Measurements from ENCODE around the gene FAM236A. TPM values are rescaled to one million over a fixed set of nuclear protein-coding genes. Genes with fewer than 3 reads are reported as not detected.
"Not testable (repeated sequence)": the region's sequence is repeated elsewhere in the genome, so short reads cannot be mapped to it uniquely, and the experiment has no call there.

FAM236A gene
- polyA plus RNA-seq (not detected in 2 replicates), polyA minus RNA-seq (not detected in 2 replicates)

GRCh38 chrX:72937906-72938305, at the start of gene FAM236A:
Gene FAM236A (plus strand): TSS chrX:72938206. CDS start chrX:72938263, 57 bp downstream.
- H3K36me3 ChIP-seq (ENCODE audit: insufficient read depth, low read length); H3K9me2 ChIP-seq (ENCODE audit: insufficient read depth, low read length); H3F3A ChIP-seq (ENCODE audit: insufficient read depth, low read length, poor library complexity, severe bottlenecking); H4K20me1 ChIP-seq (ENCODE audit: insufficient read depth); H3K27me3 ChIP-seq (ENCODE audit: insufficient read depth, low read depth, low read length); H3K27ac ChIP-seq (ENCODE audit: low read length); H3K4me2 ChIP-seq (ENCODE audit: low read length); H3K79me2 ChIP-seq (replicated peaks; ENCODE audit: insufficient read depth, low read length); H3K9me3 ChIP-seq (ENCODE audit: low read length); H3K4me3 ChIP-seq (ENCODE audit: low read length); H2AFZ ChIP-seq (ENCODE audit: low read depth, low read length); H3K9ac ChIP-seq (ENCODE audit: low read length): not testable (repeated sequence)

GRCh38 chrX:72889740-72890139, 48.3 kb upstream of the FAM236A start:
- not testable (repeated sequence) for H2AFZ ChIP-seq (ENCODE audit: low read depth, low read length); H3K9me3 ChIP-seq (ENCODE audit: low read length); H4K20me1 ChIP-seq (ENCODE audit: insufficient read depth); H3K4me2 ChIP-seq (ENCODE audit: low read length); H3K9me2 ChIP-seq (ENCODE audit: insufficient read depth, low read length); H3K9ac ChIP-seq (ENCODE audit: low read length); H3K27me3 ChIP-seq (ENCODE audit: insufficient read depth, low read depth, low read length); H3K27ac ChIP-seq (ENCODE audit: low read length); H3F3A ChIP-seq (ENCODE audit: insufficient read depth, low read length, poor library complexity, severe bottlenecking); H3K4me3 ChIP-seq (ENCODE audit: low read length); H3K36me3 ChIP-seq (ENCODE audit: insufficient read depth, low read length); H3K79me2 ChIP-seq (replicated peaks; ENCODE audit: insufficient read depth, low read length)

- not testable (repeated sequence) for H2AFZ ChIP-seq (ENCODE audit: low read depth, low read length); H3K79me2 ChIP-seq (replicated peaks; ENCODE audit: insufficient read depth, low read length); H3K27ac ChIP-seq (ENCODE audit: low read length); H3K4me3 ChIP-seq (ENCODE audit: low read length); H3K36me3 ChIP-seq (ENCODE audit: insufficient read depth, low read length); H3K9me2 ChIP-seq (ENCODE audit: insufficient read depth, low read length); H3K9me3 ChIP-seq (ENCODE audit: low read length); H3K9ac ChIP-seq (ENCODE audit: low read length); H3F3A ChIP-seq (ENCODE audit: insufficient read depth, low read length, poor library complexity, severe bottlenecking); H3K4me2 ChIP-seq (ENCODE audit: low read length); H3K27me3 ChIP-seq (ENCODE audit: insufficient read depth, low read depth, low read length); H4K20me1 ChIP-seq (ENCODE audit: insufficient read depth)
Observed at GRCh38 chrX:72912315-72912714, 25.7 kb upstream of the FAM236A start, which contains the start of gene FAM236C. Gene FAM236C (plus strand): TSS chrX:72912615. CDS start chrX:72912715, 100 bp downstream.

- H4K20me1 ChIP-seq (ENCODE audit: insufficient read depth); H3K9me2 ChIP-seq (ENCODE audit: insufficient read depth, low read length); H3K79me2 ChIP-seq (replicated peaks; ENCODE audit: insufficient read depth, low read length); H3F3A ChIP-seq (ENCODE audit: insufficient read depth, low read length, poor library complexity, severe bottlenecking); H3K4me3 ChIP-seq (ENCODE audit: low read length); H3K9ac ChIP-seq (ENCODE audit: low read length); H2AFZ ChIP-seq (ENCODE audit: low read depth, low read length); H3K9me3 ChIP-seq (ENCODE audit: low read length); H3K27ac ChIP-seq (ENCODE audit: low read length); H3K4me2 ChIP-seq (ENCODE audit: low read length); H3K36me3 ChIP-seq (ENCODE audit: insufficient read depth, low read length); H3K27me3 ChIP-seq (ENCODE audit: insufficient read depth, low read depth, low read length): not testable (repeated sequence)
Observed at GRCh38 chrX:72916096-72916495, 21.9 kb upstream of the FAM236A start.

GRCh38 chrX:72932283-72932682, 5.7 kb upstream of the FAM236A start:
- H3F3A ChIP-seq (ENCODE audit: insufficient read depth, low read length, poor library complexity, severe bottlenecking); H2AFZ ChIP-seq (ENCODE audit: low read depth, low read length); H3K79me2 ChIP-seq (replicated peaks; ENCODE audit: insufficient read depth, low read length); H3K4me2 ChIP-seq (ENCODE audit: low read length); H3K4me3 ChIP-seq (ENCODE audit: low read length); H3K36me3 ChIP-seq (ENCODE audit: insufficient read depth, low read length); H3K9me2 ChIP-seq (ENCODE audit: insufficient read depth, low read length); H3K9me3 ChIP-seq (ENCODE audit: low read length); H4K20me1 ChIP-seq (ENCODE audit: insufficient read depth); H3K27me3 ChIP-seq (ENCODE audit: insufficient read depth, low read depth, low read length); H3K27ac ChIP-seq (ENCODE audit: low read length); H3K9ac ChIP-seq (ENCODE audit: low read length): not testable (repeated sequence)

GRCh38 chrX:72936455-72936854, 1.6 kb upstream of the FAM236A start:
- not testable (repeated sequence) for H3K9ac ChIP-seq (ENCODE audit: low read length)

GRCh38 chrX:72936882-72937455, 1.0 kb upstream of the FAM236A start:
- not testable (repeated sequence) for H4K20me1 ChIP-seq (ENCODE audit: insufficient read depth); H3K9me2 ChIP-seq (ENCODE audit: insufficient read depth, low read length); H2AFZ ChIP-seq (ENCODE audit: low read depth, low read length); H3K36me3 ChIP-seq (ENCODE audit: insufficient read depth, low read length); H3K9me3 ChIP-seq (ENCODE audit: low read length); H3K4me3 ChIP-seq (ENCODE audit: low read length); H3K9ac ChIP-seq (ENCODE audit: low read length); H3K4me2 ChIP-seq (ENCODE audit: low read length); H3F3A ChIP-seq (ENCODE audit: insufficient read depth, low read length, poor library complexity, severe bottlenecking); H3K27me3 ChIP-seq (ENCODE audit: insufficient read depth, low read depth, low read length); H3K79me2 ChIP-seq (replicated peaks; ENCODE audit: insufficient read depth, low read length); H3K27ac ChIP-seq (ENCODE audit: low read length)

More at GRCh38 chrX:72936455-72936854, 1.6 kb upstream of the FAM236A start:
- H3K79me2 ChIP-seq (replicated peaks; ENCODE audit: insufficient read depth, low read length); H3K9me2 ChIP-seq (ENCODE audit: insufficient read depth, low read length); H3K27ac ChIP-seq (ENCODE audit: low read length); H3K4me2 ChIP-seq (ENCODE audit: low read length); H3K4me3 ChIP-seq (ENCODE audit: low read length); H3F3A ChIP-seq (ENCODE audit: insufficient read depth, low read length, poor library complexity, severe bottlenecking); H4K20me1 ChIP-seq (ENCODE audit: insufficient read depth); H3K36me3 ChIP-seq (ENCODE audit: insufficient read depth, low read length); H3K9me3 ChIP-seq (ENCODE audit: low read length); H2AFZ ChIP-seq (ENCODE audit: low read depth, low read length); H3K27me3 ChIP-seq (ENCODE audit: insufficient read depth, low read depth, low read length): not testable (repeated sequence)

GRCh38 chrX:72942272-72942671, 4.3 kb downstream of the FAM236A start:
- not testable (repeated sequence) for H3K4me2 ChIP-seq (ENCODE audit: low read length); H3K36me3 ChIP-seq (ENCODE audit: insufficient read depth, low read length); H3F3A ChIP-seq (ENCODE audit: insufficient read depth, low read length, poor library complexity, severe bottlenecking); H3K9me2 ChIP-seq (ENCODE audit: insufficient read depth, low read length); H3K27ac ChIP-seq (ENCODE audit: low read length); H3K9me3 ChIP-seq (ENCODE audit: low read length); H4K20me1 ChIP-seq (ENCODE audit: insufficient read depth); H3K27me3 ChIP-seq (ENCODE audit: insufficient read depth, low read depth, low read length); H2AFZ ChIP-seq (ENCODE audit: low read depth, low read length); H3K4me3 ChIP-seq (ENCODE audit: low read length); H3K9ac ChIP-seq (ENCODE audit: low read length); H3K79me2 ChIP-seq (replicated peaks; ENCODE audit: insufficient read depth, low read length)

All from neural cell (in vitro differentiated cells).